Astrocyte (in vitro differentiated cells and primary cell): Measurements from ENCODE around the gene BATF3.

ENCODE experiments used
- CTCF ChIP-seq: IDR thresholded peaks from 2 replicates; pipeline ENCODE4 v1.5.1; 2011; ENCODE audit warnings: low read depth, mild to moderate bottlenecking, inconsistent platforms, low read length, moderate library complexity; ENCODE audit not compliant: insufficient read depth
- EZH2 ChIP-seq: IDR thresholded peaks from 2 replicates; pipeline ENCODE4 v1.6.1; 2012; ENCODE audit warnings: mild to moderate bottlenecking, low read length, inconsistent platforms; ENCODE audit not compliant: insufficient read depth

DNA sequence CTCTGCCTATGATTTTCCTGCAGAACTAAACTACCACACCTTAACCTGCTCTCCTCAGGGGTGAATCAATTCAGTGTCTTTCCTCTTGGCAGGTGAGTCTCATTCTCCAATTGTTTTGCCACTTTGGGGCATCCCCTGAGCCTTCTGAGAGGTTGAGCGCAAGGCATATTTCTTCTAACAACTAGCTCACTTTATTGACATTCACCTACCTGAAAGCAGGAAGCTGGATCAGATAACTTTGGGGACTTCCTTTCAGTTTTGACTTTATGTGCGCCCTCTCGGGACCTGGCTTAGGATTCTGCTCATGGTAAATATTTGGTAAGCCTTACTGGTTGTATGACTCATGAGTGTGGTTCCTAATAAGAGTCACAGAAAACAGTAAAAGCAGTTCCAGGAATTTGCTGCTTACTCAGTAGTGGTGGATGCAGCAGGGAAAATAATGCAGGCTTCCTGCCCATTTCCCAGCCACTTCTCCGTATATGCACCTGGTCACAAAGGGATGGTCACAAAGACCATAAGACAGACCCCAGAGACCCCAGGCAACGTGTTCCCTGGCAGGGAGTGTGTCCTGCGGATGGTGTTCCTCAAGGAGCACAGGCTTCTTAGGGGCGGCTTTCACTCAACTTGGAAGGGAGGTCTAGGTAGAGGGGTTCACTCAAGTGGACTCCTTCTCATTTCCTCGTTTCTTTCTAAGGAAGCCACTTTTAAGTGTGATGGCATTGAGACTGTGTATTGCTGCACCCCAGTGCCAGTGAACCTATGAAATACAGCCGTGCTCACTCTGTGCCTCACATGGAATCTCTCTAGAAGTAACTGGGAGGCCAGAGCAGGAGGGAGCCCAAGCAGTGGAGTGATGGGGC, 22.0 kb upstream of the BATF3 start:
- TF ChIP-seq CTCF (no peak), EZH2 (no peak)
